Measurements from ENCODE around the gene GRM2. TPM values are rescaled to one million over a fixed set of nuclear protein-coding genes. Genes with fewer than 3 reads are reported as not detected.

GRM2 gene
- total RNA-seq, 4 donors from 2014 or later, result 0.13 to 2.2 (median 0.91) TPM

DNA sequence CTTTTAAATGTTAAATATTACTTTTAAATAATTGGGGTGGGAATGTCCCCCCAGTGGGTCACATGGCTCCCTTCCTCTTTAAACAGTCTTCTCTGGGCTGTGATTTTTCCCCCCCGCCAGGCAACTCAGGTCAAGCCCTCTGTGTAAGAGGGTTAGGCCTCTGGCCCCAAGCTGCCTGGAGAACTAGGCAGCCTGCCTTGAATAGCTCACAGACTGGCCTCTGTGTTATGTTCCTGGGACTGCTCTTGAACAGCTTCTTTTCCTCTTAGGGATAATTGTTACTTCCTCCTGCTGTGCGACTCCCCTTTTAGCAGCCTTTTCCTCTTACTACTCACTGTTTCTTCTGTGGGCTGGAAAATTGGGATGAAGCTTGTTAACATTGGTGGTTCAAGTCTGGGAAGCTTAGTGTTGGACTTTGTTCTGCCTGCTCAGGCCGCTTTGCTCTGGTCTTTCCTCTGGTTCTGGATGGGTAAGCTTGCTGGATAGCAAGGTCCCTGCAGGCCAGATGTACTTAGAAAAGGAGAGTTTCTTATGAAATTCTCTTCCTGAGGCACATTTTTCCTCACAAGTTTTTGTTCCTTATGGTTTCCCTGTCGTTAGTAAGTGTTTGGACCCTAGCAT is 33.6 kb upstream of the GRM2 start:
- no peak overlapping the region for H3K4me3 ChIP-seq (ENCODE audit: low read depth, poor library complexity, severe bottlenecking)
- intact Hi-C loops (cut with DNase I; ENCODE audit: low total_unique reads), result loop anchor here (5.0 kb wide), 1 partner anchor 171 kb away; the partner anchor contains the start of gene DCAF1
- no peak for TF ChIP-seq POLR2A (IDR thresholded peaks at IDR 0.05)
- TF ChIP-seq CTCF (IDR thresholded peaks at IDR 0.05), result no peak
- WGBS, 2 donors, result 68% methylated on average over 4 of the region's 4 CpGs
- DNase-seq (ENCODE audit: low spot score in 2 of 2), result peak in 1 of 2 donors; percentile 50

DNA sequence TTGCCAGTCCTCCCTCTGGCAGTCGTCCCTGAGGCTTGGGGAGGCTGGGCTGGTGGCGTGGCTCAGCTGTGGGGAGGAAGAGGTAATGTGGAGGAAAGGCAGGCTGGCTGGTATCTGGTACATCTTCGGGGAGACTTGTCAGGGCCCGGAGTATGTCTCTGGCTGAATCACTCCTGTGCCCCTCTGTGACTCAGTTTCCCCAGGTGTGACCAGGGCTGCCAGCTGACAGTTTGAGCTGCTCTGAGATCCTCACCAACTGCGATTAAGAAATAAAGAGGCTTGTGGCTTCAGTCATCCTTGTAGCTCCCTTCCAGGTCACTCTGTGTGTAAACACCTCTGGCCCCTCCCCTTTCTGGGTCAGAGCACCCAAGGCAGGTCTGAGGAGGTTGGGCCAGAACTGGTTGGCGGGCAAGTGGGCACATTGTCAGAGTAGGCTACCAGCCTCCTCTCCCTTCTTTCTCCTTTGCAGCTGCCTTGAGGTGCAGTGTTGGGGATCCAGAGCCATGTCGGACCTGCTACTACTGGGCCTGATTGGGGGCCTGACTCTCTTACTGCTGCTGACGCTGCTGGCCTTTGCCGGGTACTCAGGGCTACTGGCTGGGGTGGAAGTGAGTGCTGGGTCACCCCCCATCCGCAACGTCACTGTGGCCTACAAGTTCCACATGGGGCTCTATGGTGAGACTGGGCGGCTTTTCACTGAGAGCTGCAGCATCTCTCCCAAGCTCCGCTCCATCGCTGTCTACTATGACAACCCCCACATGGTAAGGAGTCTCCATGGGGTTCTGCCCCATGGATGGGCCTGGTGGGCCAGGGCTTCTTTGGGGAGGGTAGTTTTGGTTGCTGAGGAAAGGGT is 32.8 kb upstream of the GRM2 start:
- no peak overlapping the region for H3K4me3 ChIP-seq (ENCODE audit: low read depth, poor library complexity, severe bottlenecking)
- DNase-seq (ENCODE audit: low spot score in 2 of 2), result peak in 1 of 2 donors; percentile 79
- intact Hi-C loops (cut with DNase I; ENCODE audit: low total_unique reads), result loop anchor here (5.0 kb wide), 1 partner anchor 172 kb away; the partner anchor contains the start of gene DCAF1
- WGBS, 2 donors, result 88% methylated on average over 13 to 14 of the region's 14 CpGs
- TF ChIP-seq POLR2A (IDR thresholded peaks at IDR 0.05) (no peak), CTCF (IDR thresholded peaks at IDR 0.05) (no peak)

- H3K4me3 ChIP-seq (ENCODE audit: low read depth, poor library complexity, severe bottlenecking), result no peak overlapping the region
- intact Hi-C loops (cut with DNase I; ENCODE audit: low total_unique reads), result no loop called here
- TF ChIP-seq POLR2A (IDR thresholded peaks at IDR 0.05) (no peak), CTCF (IDR thresholded peaks at IDR 0.05) (no peak)
- WGBS, 2 donors, result 46 to 63% methylated on average over 2 of the region's 2 CpGs
- no peak for DNase-seq (ENCODE audit: low spot score in 2 of 2)
These were observed 31.7 kb upstream of the GRM2 start for GRCh38 chr3:51675201-51675611.

- WGBS, 2 donors, result 79 to 88% methylated on average over 2 to 3 of the region's 3 CpGs
- intact Hi-C loops (cut with DNase I; ENCODE audit: low total_unique reads), result no loop called here
These were observed 30.7 kb upstream of the GRM2 start for GRCh38 chr3:51676102-51676640.

GRCh38 chr3:51677358-51677757 is 29.5 kb upstream of the GRM2 start:
- intact Hi-C loops (cut with DNase I; ENCODE audit: low total_unique reads), result no loop called here
- 80 to 95% methylated on average over 3 of the region's 3 CpGs for WGBS, 2 donors
- no peak for TF ChIP-seq CTCF (IDR thresholded peaks at IDR 0.05)
- no peak for TF ChIP-seq POLR2A (IDR thresholded peaks at IDR 0.05)
- DNase-seq (ENCODE audit: low spot score in 2 of 2), result no peak
- H3K4me3 ChIP-seq (ENCODE audit: low read depth, poor library complexity, severe bottlenecking), result no peak overlapping the region

More at GRCh38 chr3:51676102-51676640, 30.7 kb upstream of the GRM2 start:
- no peak overlapping the region for H3K4me3 ChIP-seq (ENCODE audit: low read depth, poor library complexity, severe bottlenecking)
- DNase-seq (ENCODE audit: low spot score in 2 of 2), result no peak
- TF ChIP-seq CTCF (IDR thresholded peaks at IDR 0.05) (no peak), POLR2A (IDR thresholded peaks at IDR 0.05) (no peak)

Data from lower leg skin (tissue), 4 donors.